PC-3 (cell line): Measurements from ENCODE around the gene FAM43B. TPM values are rescaled to one million over a fixed set of nuclear protein-coding genes. Genes with fewer than 3 reads are reported as not detected.

Source experiments
- ATAC-seq: fragments of 200-7000 bp; cut with Tn5 transposase; 2 replicates; pipeline ENCODE4 v1.9.1; 2020; ENCODE audit warnings: mild to moderate bottlenecking, moderate library complexity
- BruUV-seq: library from RNA; stranded (reverse); fragments of 400-500 nt; replicated peaks from 2 replicates; lab custom pipeline; 2021; lab: Mats Ljungman, UMichigan
- CTCF ChIA-PET: fragments of 300-600 bp; sonication (Branson Sonifier 250); formaldehyde crosslinking; loops from one replicate; lab custom pipeline; 2022; ENCODE audit warnings: antibody characterized with exemption; lab: Charles Lee
- POLR2A ChIA-PET: fragments of 300-600 bp; sonication (Branson Sonifier 250); formaldehyde crosslinking; loops from one replicate; lab custom pipeline; 2022; ENCODE audit warnings: antibody characterized with exemption; ENCODE audit not compliant: unreplicated experiment; lab: Charles Lee
- DNase-seq: peaks from one replicate; pipeline ENCODE4 v3.0.0-alpha.2; 2015
- H2AFZ ChIP-seq: fragments of 300-600 bp; sonication (generic); 2 replicates; pipeline ENCODE4 v1.6.0; 2016; ENCODE audit warnings: antibody characterized with exemption, low read length
- H3F3A ChIP-seq: fragments of 300-600 bp; sonication (generic); one replicate; pipeline ENCODE4 v1.6.0; 2017; ENCODE audit warnings: antibody characterized with exemption, low read length, control low read depth, mild to moderate bottlenecking; ENCODE audit not compliant: unreplicated experiment
- H3K27ac ChIP-seq: fragments of 300-600 bp; sonication (generic); 2 replicates; pipeline ENCODE4 v1.5.1; 2016; ENCODE audit warnings: mild to moderate bottlenecking, low read length
- H3K27me3 ChIP-seq: fragments of 300-600 bp; sonication (generic); 2 replicates; pipeline ENCODE4 v1.6.1; 2016; ENCODE audit warnings: low read length, mixed read lengths
- H3K36me3 ChIP-seq: fragments of 300-600 bp; sonication (generic); 2 replicates; pipeline ENCODE4 v1.6.1; 2016; ENCODE audit warnings: low read depth, mixed run types, low read length, mixed read lengths
- H3K4me1 ChIP-seq: fragments of 300-600 bp; sonication (generic); 2 replicates; pipeline ENCODE4 v1.5.1; 2016; ENCODE audit warnings: low read length; ENCODE audit not compliant: insufficient read depth
- H3K4me2 ChIP-seq: fragments of 300-600 bp; sonication (generic); 2 replicates; pipeline ENCODE4 v1.6.0; 2016; ENCODE audit warnings: low read length
- H3K4me3 ChIP-seq: fragments of 300-600 bp; sonication (generic); 2 replicates; pipeline ENCODE4 v1.5.1; 2016; ENCODE audit warnings: mild to moderate bottlenecking, low read length, mixed read lengths
- H3K79me2 ChIP-seq: fragments of 300-600 bp; sonication (generic); 2 replicates; pipeline ENCODE4 v1.6.1; 2017; ENCODE audit warnings: low read length, mixed read lengths
- H3K9ac ChIP-seq: fragments of 300-600 bp; sonication (generic); 2 replicates; pipeline ENCODE4 v1.6.0; 2016; ENCODE audit warnings: mild to moderate bottlenecking, low read length
- H3K9me2 ChIP-seq: fragments of 300-600 bp; sonication (generic); replicated peaks from 2 replicates; pipeline ENCODE4 v1.6.1; 2016; ENCODE audit warnings: mixed run types, low read length, mixed read lengths
- H3K9me3 ChIP-seq: fragments of 300-600 bp; sonication (generic); 2 replicates; pipeline ENCODE4 v1.6.1; 2016; ENCODE audit warnings: low read length, mixed read lengths
- H4K20me1 ChIP-seq: fragments of 300-600 bp; sonication (generic); 2 replicates; pipeline ENCODE4 v1.6.1; 2016; ENCODE audit warnings: low read length, mixed read lengths
- CTCF ChIP-seq: fragments of 300-600 bp; sonication (generic); conservative IDR thresholded peaks from 2 replicates; pipeline ENCODE4 v1.5.1; 2017; ENCODE audit warnings: antibody characterized with exemption, low read depth, mild to moderate bottlenecking, low read length
- EZH2 ChIP-seq: fragments of 300-600 bp; sonication (generic); IDR thresholded peaks from one replicate; pipeline ENCODE4 v1.6.1; 2017; ENCODE audit warnings: antibody characterized with exemption, mild to moderate bottlenecking, low read length; ENCODE audit not compliant: unreplicated experiment
- EZH2phosphoT487 ChIP-seq: fragments of 300-600 bp; sonication (generic); IDR thresholded peaks from 2 replicates; pipeline ENCODE4 v1.6.1; 2018; ENCODE audit warnings: mild to moderate bottlenecking, antibody characterized with exemption, low read length, borderline replicate concordance
- intact Hi-C: fragments of 100-400 bp; cut with micrococcal nuclease; formaldehyde crosslinking; loops from 2 replicates; pipeline ENCODE4 v1.9.0; 2023
- total RNA-seq: library from RNA; depleted of rRNA; stranded (reverse); fragments of >200 nt; gene quantifications from 2 replicates; pipeline ENCODE4 v1.2.3, GENCODE V29; 2014

The FAM43B gene
- total RNA-seq, 1 experiment from 2014 or later = 0.11 TPM

GRCh38 chr1:20596106-20596505, 43.7 kb downstream of the FAM43B start:
- Histone ChIP-seq H2AFZ (no peak overlapping the region), H3K4me1 (peaks cover 16% of the 10 kb centered on the region), H3K9me2 (no peaks in the 10 kb centered on the region), H3F3A (peaks cover 7% of the 10 kb centered on the region), H3K36me3 (peaks cover 9% of the 10 kb centered on the region; the same call in 1 of the 2 replicates), H3K27ac (no peak overlapping the region), H3K9ac (no peak overlapping the region), H3K9me3 (no peaks in the 10 kb centered on the region), H3K4me2 (no peak overlapping the region), H4K20me1 (no peaks in the 10 kb centered on the region), H3K79me2 (peaks cover 34% of the 10 kb centered on the region), H3K27me3 (no peaks in the 10 kb centered on the region), H3K4me3 (no peak overlapping the region)
- no peak for DNase-seq
- ATAC-seq = no peak
- CTCF ChIA-PET = no interaction called here
- intact Hi-C loops = no loop called here
- no TSS peak for BruUV-seq
- POLR2A ChIA-PET = no interaction called here
- TF ChIP-seq CTCF (no peak), EZH2 (no peak), EZH2phosphoT487 (no peak)

- H3K9me3 ChIP-seq = no peaks in the 10 kb centered on the region
- ChIA-PET CTCF (no interaction called here), POLR2A (no interaction called here)
- H3F3A ChIP-seq = peaks cover 9% of the 10 kb centered on the region
- no TSS peak for BruUV-seq
- no peaks in the 10 kb centered on the region for H3K27me3 ChIP-seq
- H3K4me2 ChIP-seq = no peak overlapping the region
- no peak overlapping the region for H3K9ac ChIP-seq
- H3K4me3 ChIP-seq = no peak overlapping the region
- H4K20me1 ChIP-seq = no peaks in the 10 kb centered on the region
- no peak for ATAC-seq
- TF ChIP-seq CTCF (no peak), EZH2phosphoT487 (no peak), EZH2 (no peak)
- H3K79me2 ChIP-seq = peaks cover 18% of the 10 kb centered on the region
- DNase-seq = no peak
- H3K36me3 ChIP-seq = peaks cover 9% of the 10 kb centered on the region; the same call in 1 of the 2 replicates
- peaks cover 31% of the 10 kb centered on the region for H3K4me1 ChIP-seq
- intact Hi-C loops = no loop called here
- no peaks in the 10 kb centered on the region for H3K9me2 ChIP-seq
- H3K27ac ChIP-seq = no peak overlapping the region
- H2AFZ ChIP-seq = no peak overlapping the region
Observed at GRCh38 chr1:20597650-20598049, 45.3 kb downstream of the FAM43B start.

GRCh38 chr1:20600156-20600555, 47.8 kb downstream of the FAM43B start:
- Histone ChIP-seq H3K79me2 (peaks cover 10% of the 10 kb centered on the region; the same call in 1 of the 2 replicates), H3K9ac (peak overlapping the region; percentile 44; the same call in 1 of the 2 replicates), H2AFZ (no peak overlapping the region), H3K36me3 (no peaks in the 10 kb centered on the region), H3K27ac (peak overlapping the region; percentile 97), H3K9me3 (no peaks in the 10 kb centered on the region), H3K4me2 (no peak overlapping the region), H3K27me3 (no peaks in the 10 kb centered on the region), H3K9me2 (no peaks in the 10 kb centered on the region), H3K4me1 (peaks cover 56% of the 10 kb centered on the region), H4K20me1 (no peaks in the 10 kb centered on the region), H3K4me3 (no peak overlapping the region), H3F3A (peaks cover 21% of the 10 kb centered on the region)
- peak; percentile 70 for DNase-seq
- no TSS peak for BruUV-seq
- ATAC-seq = peak; percentile 34
- intact Hi-C loops = loop anchor here (2.0 kb wide), 1 partner anchor 61 kb away; no protein-coding TSS in a partner anchor
- POLR2A ChIA-PET = no interaction called here
- CTCF ChIA-PET = interaction anchor here (1.3 kb wide), 1 partner anchor 25 kb away, joined by 3 read pairs; no protein-coding TSS in a partner anchor
- TF ChIP-seq CTCF (no peak), EZH2 (no peak), EZH2phosphoT487 (no peak)
